ENCODE results near the gene KDELR3.
"Not testable (repeated sequence)": the region's sequence is repeated elsewhere in the genome, so short reads cannot be mapped to it uniquely, and the experiment has no call there.

Gene KDELR3

GRCh38 chr22:38461414-38462081, 6.3 kb upstream of the KDELR3 start:
- Histone ChIP-seq H3K27me3 (ENCODE audit: control insufficient read depth, insufficient read depth, low read length) (peaks cover 60% of the 10 kb centered on the region), H3K4me1 (ENCODE audit: control insufficient read depth, insufficient read depth, low read length) (peaks cover 6% of the 10 kb centered on the region), H3K4me3 (ENCODE audit: low read length) (no peak overlapping the region), H3K4me2 (ENCODE audit: low read length) (peak overlapping the region; percentile 74), H3K9ac (ENCODE audit: low read depth, low read length) (no peak overlapping the region), H3K9me3 (replicated peaks; ENCODE audit: low read length) (no peaks in the 10 kb centered on the region), H3K36me3 (ENCODE audit: insufficient read depth, low read length) (no peaks in the 10 kb centered on the region)

DNA sequence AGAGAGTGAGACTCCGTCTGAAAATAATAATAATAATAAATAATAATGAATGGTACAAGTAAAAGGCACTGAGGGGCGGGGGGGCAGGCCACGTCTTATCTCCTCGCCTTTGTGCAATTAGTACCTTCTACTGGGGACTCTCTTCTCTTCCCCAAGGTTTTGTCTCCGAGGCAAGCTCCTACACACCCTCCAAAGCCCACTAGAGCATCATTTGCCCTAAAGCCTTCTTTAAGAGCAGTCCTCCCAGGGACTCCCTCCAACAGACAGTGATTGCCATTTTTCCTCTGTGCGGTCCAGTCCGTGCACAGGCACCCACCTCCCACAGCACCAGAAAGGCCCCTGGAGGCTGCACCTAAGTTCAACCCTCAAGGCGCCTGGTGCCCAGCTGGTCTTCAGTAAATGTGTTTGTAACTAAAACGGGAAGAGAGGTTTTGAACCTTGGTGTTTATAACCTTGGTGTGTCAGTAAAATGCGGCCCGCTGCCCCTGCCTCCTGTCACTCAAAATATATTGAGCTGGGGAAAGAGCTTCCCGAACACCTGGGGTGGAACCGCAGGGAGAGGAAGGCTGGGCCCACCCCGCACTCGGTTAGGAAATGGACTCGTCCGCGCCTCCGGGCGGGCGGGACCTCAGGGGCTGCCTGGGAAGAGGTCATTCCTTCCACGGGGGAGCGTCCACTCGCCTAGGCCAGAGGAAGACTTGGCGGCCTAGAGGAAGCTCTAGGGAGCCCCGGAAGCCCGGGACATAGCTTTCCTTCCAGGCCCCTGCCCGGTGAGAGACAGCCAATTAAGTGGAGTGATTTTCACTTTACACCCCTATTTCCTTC, 4.7 kb upstream of the KDELR3 start:
- Histone ChIP-seq H3K36me3 (ENCODE audit: insufficient read depth, low read length) (no peaks in the 10 kb centered on the region), H3K4me1 (ENCODE audit: control insufficient read depth, insufficient read depth, low read length) (peaks cover 12% of the 10 kb centered on the region), H3K9me3 (replicated peaks; ENCODE audit: low read length) (no peaks in the 10 kb centered on the region), H3K4me3 (ENCODE audit: low read length) (no peak overlapping the region), H3K9ac (ENCODE audit: low read depth, low read length) (no peak overlapping the region), H3K4me2 (ENCODE audit: low read length) (no peak overlapping the region), H3K27me3 (ENCODE audit: control insufficient read depth, insufficient read depth, low read length) (peaks cover 46% of the 10 kb centered on the region)

- H3K9me3 ChIP-seq (replicated peaks; ENCODE audit: low read length): no peaks in the 10 kb centered on the region
- no peak overlapping the region for H3K4me3 ChIP-seq (ENCODE audit: low read length)
- no peak overlapping the region for H3K4me2 ChIP-seq (ENCODE audit: low read length)
- H3K9ac ChIP-seq (ENCODE audit: low read depth, low read length): no peak overlapping the region
- no peaks in the 10 kb centered on the region for H3K36me3 ChIP-seq (ENCODE audit: insufficient read depth, low read length)
- peaks cover 20% of the 10 kb centered on the region for H3K4me1 ChIP-seq (ENCODE audit: control insufficient read depth, insufficient read depth, low read length)
- peaks cover 27% of the 10 kb centered on the region for H3K27me3 ChIP-seq (ENCODE audit: control insufficient read depth, insufficient read depth, low read length)
Observed at GRCh38 chr22:38464992-38465672, 2.8 kb upstream of the KDELR3 start.

- Histone ChIP-seq H3K4me1 (ENCODE audit: control insufficient read depth, insufficient read depth, low read length) (peaks cover 20% of the 10 kb centered on the region), H3K4me3 (ENCODE audit: low read length) (no peak overlapping the region)
Observed at GRCh38 chr22:38465673-38466490, 2.0 kb upstream of the KDELR3 start.

DNA sequence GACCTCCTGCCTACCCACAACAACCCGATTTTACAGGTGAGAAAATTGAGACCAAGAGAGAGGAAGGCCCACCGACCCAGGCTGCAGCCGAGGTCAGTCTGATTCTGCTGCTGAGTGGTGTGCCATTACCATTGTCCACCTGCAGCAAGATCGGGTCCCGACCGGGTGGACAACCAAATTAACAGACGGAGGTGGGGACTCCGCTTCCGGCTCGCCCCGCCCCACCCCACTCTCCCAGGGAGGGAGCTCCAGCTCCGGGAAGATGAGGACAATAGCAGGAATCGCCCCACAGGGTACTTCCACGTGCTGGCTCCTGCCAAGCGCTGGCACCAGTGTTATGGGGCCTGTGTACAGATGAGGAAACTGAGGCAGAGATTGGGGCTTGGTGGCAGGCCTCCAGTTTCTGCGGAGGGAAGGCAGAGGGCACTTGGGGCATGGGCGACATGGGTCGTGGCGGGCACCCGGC, 425 bp upstream of the KDELR3 start:
- Histone ChIP-seq H3K9ac (ENCODE audit: low read depth, low read length) (peak overlapping the region; percentile 88), H3K4me3 (ENCODE audit: low read length) (peak overlapping the region; percentile 79), H3K27me3 (ENCODE audit: control insufficient read depth, insufficient read depth, low read length) (peaks cover 9% of the 10 kb centered on the region), H3K4me2 (ENCODE audit: low read length) (peak overlapping the region; percentile 93), H3K4me1 (ENCODE audit: control insufficient read depth, insufficient read depth, low read length) (peaks cover 14% of the 10 kb centered on the region), H3K9me3 (replicated peaks; ENCODE audit: low read length) (no peaks in the 10 kb centered on the region), H3K36me3 (ENCODE audit: insufficient read depth, low read length) (peaks cover 7% of the 10 kb centered on the region)

More at GRCh38 chr22:38465673-38466490, 2.0 kb upstream of the KDELR3 start:
- Histone ChIP-seq H3K4me2 (ENCODE audit: low read length) (no peak overlapping the region), H3K27me3 (ENCODE audit: control insufficient read depth, insufficient read depth, low read length) (peaks cover 20% of the 10 kb centered on the region), H3K36me3 (ENCODE audit: insufficient read depth, low read length) (peaks cover 3% of the 10 kb centered on the region), H3K9ac (ENCODE audit: low read depth, low read length) (no peak overlapping the region), H3K9me3 (replicated peaks; ENCODE audit: low read length) (no peaks in the 10 kb centered on the region)

DNA sequence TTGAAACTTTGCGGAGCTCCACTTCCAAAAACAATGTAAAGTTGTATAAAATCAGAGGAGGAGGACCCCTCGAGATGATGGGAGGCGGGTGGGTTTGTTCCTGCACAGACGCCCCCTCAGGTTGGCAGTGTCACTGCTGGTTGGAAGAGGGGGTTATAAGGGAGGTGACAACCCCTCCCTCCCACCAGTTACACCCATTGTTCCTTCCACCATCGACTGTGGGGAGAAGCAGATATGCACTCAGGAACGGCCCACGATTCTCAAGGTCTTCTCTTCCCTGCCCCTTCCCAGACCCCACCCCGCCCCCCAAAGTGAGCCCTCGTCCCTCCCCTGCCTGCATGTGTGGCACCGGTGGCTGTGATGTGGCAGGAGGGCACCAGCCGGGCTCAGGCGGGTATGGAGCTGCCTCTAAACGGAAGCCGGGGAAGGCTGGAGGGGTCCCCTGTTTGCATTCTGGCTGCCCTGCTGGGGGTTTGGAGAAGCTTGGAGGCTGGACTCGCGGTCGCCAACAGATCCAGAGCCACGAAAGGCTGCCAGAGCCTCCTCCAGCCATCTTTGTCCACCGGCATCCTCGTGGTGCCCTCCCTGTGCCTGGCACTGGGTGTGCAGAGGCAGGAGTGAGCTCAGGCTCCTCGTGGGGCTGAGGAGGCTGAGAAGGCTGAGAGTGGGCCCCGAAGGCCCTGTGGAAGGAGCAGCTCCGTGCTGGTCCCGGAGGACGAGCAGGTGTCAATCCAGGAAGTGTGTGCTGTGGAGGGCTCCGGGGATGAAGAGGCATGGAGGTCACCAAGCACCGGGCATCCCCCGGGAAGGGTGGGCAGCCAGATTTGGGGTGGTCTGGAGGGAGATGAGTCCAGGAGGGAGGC, 778 bp downstream of the KDELR3 start:
- Histone ChIP-seq H3K36me3 (ENCODE audit: insufficient read depth, low read length) (peaks cover 7% of the 10 kb centered on the region), H3K9ac (ENCODE audit: low read depth, low read length) (peak overlapping the region; percentile 88), H3K4me2 (ENCODE audit: low read length) (peak overlapping the region; percentile 93), H3K9me3 (replicated peaks; ENCODE audit: low read length) (no peaks in the 10 kb centered on the region), H3K27me3 (ENCODE audit: control insufficient read depth, insufficient read depth, low read length) (peaks cover 7% of the 10 kb centered on the region), H3K4me1 (ENCODE audit: control insufficient read depth, insufficient read depth, low read length) (peaks cover 14% of the 10 kb centered on the region), H3K4me3 (ENCODE audit: low read length) (peak overlapping the region; percentile 79)

DNA sequence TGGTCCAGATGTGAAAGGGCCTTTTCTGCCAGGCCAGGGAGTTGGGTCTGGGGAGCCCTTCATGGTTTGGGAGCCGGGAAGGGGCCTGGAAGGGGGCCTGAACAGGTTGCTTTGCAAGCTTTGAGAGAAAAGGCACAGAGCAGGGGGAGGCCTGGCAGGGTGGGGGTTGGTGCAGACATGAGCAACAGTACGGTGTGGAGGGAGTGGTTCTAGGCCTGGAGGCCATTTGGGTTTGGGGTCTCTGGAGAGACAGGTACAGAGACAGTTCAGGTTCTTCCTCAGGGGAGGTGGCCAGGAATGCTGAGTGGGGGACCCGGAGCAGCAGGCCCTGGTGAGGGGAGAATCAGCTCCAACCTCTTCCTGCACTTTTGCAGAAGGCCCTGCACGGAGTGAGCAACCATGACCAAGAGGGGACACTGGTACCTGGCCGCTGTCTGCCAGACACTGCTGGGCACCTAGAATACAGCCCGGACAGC, 1.4 kb downstream of the KDELR3 start:
- Histone ChIP-seq H3K36me3 (ENCODE audit: insufficient read depth, low read length) (peaks cover 7% of the 10 kb centered on the region), H3K4me1 (ENCODE audit: control insufficient read depth, insufficient read depth, low read length) (peaks cover 14% of the 10 kb centered on the region), H3K4me3 (ENCODE audit: low read length) (peak overlapping the region; percentile 79), H3K27me3 (ENCODE audit: control insufficient read depth, insufficient read depth, low read length) (peaks cover under 1% of the 10 kb centered on the region), H3K9me3 (replicated peaks; ENCODE audit: low read length) (no peaks in the 10 kb centered on the region), H3K9ac (ENCODE audit: low read depth, low read length) (peak overlapping the region; percentile 88), H3K4me2 (ENCODE audit: low read length) (peak overlapping the region; percentile 93)

- H3K27me3 ChIP-seq (ENCODE audit: control insufficient read depth, insufficient read depth, low read length); H3K9me3 ChIP-seq (replicated peaks; ENCODE audit: low read length); H3K4me3 ChIP-seq (ENCODE audit: low read length); H3K4me2 ChIP-seq (ENCODE audit: low read length); H3K36me3 ChIP-seq (ENCODE audit: insufficient read depth, low read length); H3K9ac ChIP-seq (ENCODE audit: low read depth, low read length): not testable (repeated sequence)
- peaks cover 14% of the 10 kb centered on the region for H3K4me1 ChIP-seq (ENCODE audit: control insufficient read depth, insufficient read depth, low read length)
Observed at GRCh38 chr22:38470179-38470578, 2.3 kb downstream of the KDELR3 start.

DNA sequence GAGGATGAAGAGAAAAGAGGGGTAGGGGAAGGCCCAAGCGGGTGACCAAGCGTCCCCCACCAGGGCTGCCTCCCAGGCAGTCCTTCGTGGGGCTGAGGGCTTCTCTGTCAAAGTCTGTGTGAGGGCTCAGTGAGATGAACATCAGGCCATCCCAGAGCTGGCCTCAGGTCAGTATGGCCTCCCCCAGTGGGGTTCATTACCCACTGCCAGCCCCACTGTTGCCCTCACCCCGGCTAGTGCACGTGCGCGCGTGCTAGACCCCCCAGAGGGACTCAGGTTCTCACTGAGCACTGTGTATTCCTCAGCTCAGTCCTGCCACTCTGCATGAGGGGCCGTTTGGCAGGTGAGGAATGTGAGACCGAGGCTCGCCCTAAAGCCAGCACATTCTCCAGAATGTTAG, 3.3 kb downstream of the KDELR3 start:
- Histone ChIP-seq H3K36me3 (ENCODE audit: insufficient read depth, low read length) (peaks cover 7% of the 10 kb centered on the region), H3K4me2 (ENCODE audit: low read length) (no peak overlapping the region), H3K27me3 (ENCODE audit: control insufficient read depth, insufficient read depth, low read length) (no peaks in the 10 kb centered on the region), H3K4me1 (ENCODE audit: control insufficient read depth, insufficient read depth, low read length) (peaks cover 14% of the 10 kb centered on the region), H3K9ac (ENCODE audit: low read depth, low read length) (no peak overlapping the region), H3K4me3 (ENCODE audit: low read length) (no peak overlapping the region), H3K9me3 (replicated peaks; ENCODE audit: low read length) (no peaks in the 10 kb centered on the region)

DNA sequence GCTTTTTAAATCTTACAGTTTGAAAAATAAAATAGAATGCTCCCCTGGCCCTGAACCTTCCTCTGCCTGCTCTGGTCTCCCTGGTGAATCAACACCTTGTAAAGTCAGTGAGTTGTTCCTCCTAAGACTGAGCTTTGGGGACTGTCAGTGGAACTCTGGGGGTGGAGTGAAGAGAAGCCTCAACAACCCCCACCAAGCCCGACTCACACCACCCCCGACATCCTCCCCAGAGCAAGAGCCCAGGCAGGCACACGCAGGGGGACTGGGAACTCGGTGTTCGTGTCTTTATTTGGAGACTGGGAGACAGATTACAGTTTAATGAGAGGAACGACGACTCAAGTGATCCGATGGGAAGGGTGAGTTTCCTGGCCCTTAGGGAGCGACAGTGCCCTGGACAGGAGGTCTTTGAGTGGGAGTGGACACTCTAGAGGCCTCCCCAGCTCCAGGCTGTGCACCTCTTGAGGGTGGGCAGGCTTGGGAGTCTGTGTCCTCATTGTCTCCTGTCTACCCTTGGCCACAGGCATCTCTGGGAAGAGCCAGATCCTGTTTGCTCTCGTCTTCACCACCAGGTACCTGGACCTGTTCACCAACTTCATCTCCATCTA, 6.2 kb downstream of the KDELR3 start:
- Histone ChIP-seq H3K4me3 (ENCODE audit: low read length) (no peak overlapping the region), H3K36me3 (ENCODE audit: insufficient read depth, low read length) (peaks cover 18% of the 10 kb centered on the region), H3K9ac (ENCODE audit: low read depth, low read length) (no peak overlapping the region), H3K4me2 (ENCODE audit: low read length) (no peak overlapping the region), H3K4me1 (ENCODE audit: control insufficient read depth, insufficient read depth, low read length) (peaks cover 4% of the 10 kb centered on the region), H3K9me3 (replicated peaks; ENCODE audit: low read length) (no peaks in the 10 kb centered on the region), H3K27me3 (ENCODE audit: control insufficient read depth, insufficient read depth, low read length) (no peaks in the 10 kb centered on the region)

Measured in skeletal muscle satellite cell (primary cell).